G401.6 (cell line): ENCODE measurements around the gene PELI1.
"Not testable (repeated sequence)": the region's sequence is repeated elsewhere in the genome, so short reads cannot be mapped to it uniquely, and the experiment has no call there.

Experiments used
- FAIRE-seq: peaks from 2 replicates; lab custom pipeline; 2012; peaks lifted over from hg19 to GRCh38; lab: Jason Lieb, UNC

PELI1 gene

GRCh38 chr2:64122358-64122757 is 21.9 kb downstream of the PELI1 start:
- FAIRE-seq, result no peak

- FAIRE-seq, result no peak
These were observed 23.3 kb downstream of the PELI1 start for GRCh38 chr2:64120928-64121327.

GRCh38 chr2:64120008-64120407 is 24.2 kb downstream of the PELI1 start:
- no peak for FAIRE-seq

- FAIRE-seq, result no peak
These were observed 24.9 kb downstream of the PELI1 start for GRCh38 chr2:64119369-64119768.

- FAIRE-seq, result no peak
These were observed 28.2 kb downstream of the PELI1 start for GRCh38 chr2:64115808-64116598.

GRCh38 chr2:64114912-64115277 is 29.3 kb downstream of the PELI1 start:
- no peak for FAIRE-seq

GRCh38 chr2:64114063-64114911 is 29.9 kb downstream of the PELI1 start:
- FAIRE-seq, result no peak

GRCh38 chr2:64112016-64112415 is 32.2 kb downstream of the PELI1 start:
- no peak for FAIRE-seq

- no peak for FAIRE-seq
These were observed 32.8 kb downstream of the PELI1 start for GRCh38 chr2:64111426-64111825.

GRCh38 chr2:64108666-64109241 is 35.5 kb downstream of the PELI1 start:
- no peak for FAIRE-seq

GRCh38 chr2:64106481-64106880 is 37.7 kb downstream of the PELI1 start:
- no peak for FAIRE-seq

- FAIRE-seq, result no peak
These were observed 38.4 kb downstream of the PELI1 start for GRCh38 chr2:64105670-64106461.

GRCh38 chr2:64104933-64105332 is 39.3 kb downstream of the PELI1 start:
- no peak for FAIRE-seq

GRCh38 chr2:64102736-64103135 is 41.5 kb downstream of the PELI1 start:
- not testable (repeated sequence) for FAIRE-seq

GRCh38 chr2:64101141-64101591 is 43.1 kb downstream of the PELI1 start:
- FAIRE-seq, result peak; percentile 63

- FAIRE-seq, result not testable (repeated sequence)
These were observed 43.6 kb downstream of the PELI1 start for GRCh38 chr2:64100584-64100983.

- no peak for FAIRE-seq
These were observed 49.4 kb downstream of the PELI1 start for GRCh38 chr2:64094663-64095382.

GRCh38 chr2:64093341-64093740 is 50.9 kb downstream of the PELI1 start:
- FAIRE-seq, result no peak

- no peak for FAIRE-seq
These were observed 51.7 kb downstream of the PELI1 start for GRCh38 chr2:64092502-64092901.

- FAIRE-seq, result no peak
These were observed 54.0 kb downstream of the PELI1 start for GRCh38 chr2:64090264-64090663.

- FAIRE-seq, result no peak
These were observed 57.7 kb downstream of the PELI1 start for GRCh38 chr2:64086347-64087082.
